ENCODE measurements around the gene PALLD.

- TF ChIP-seq MXD4 (CRISPR knock-in tag; IDR thresholded peaks at IDR 0.05) = no peak
- no peak for TF ChIP-seq CTCF (CRISPR knock-in tag; IDR thresholded peaks at IDR 0.05)
- no peak for TF ChIP-seq POGZ (CRISPR knock-in tag; IDR thresholded peaks at IDR 0.05)
These were observed 125.1 kb downstream of the PALLD start for GRCh38 chr4:168621806-168622589.
